ENCODE results near the gene HOMER3.

GRCh38 chr19:18898607-18899408 lies 42.2 kb downstream of the HOMER3 start:
- TF ChIP-seq POLR2AphosphoS5 (IDR thresholded peaks at IDR 0.05) (no peak), CTCF (IDR thresholded peaks at IDR 0.05) (no peak), POLR2A (IDR thresholded peaks at IDR 0.05) (no peak), EP300 (IDR thresholded peaks at IDR 0.05; ENCODE audit: low read depth) (no peak)
